HG02943 (cell line): ENCODE data around the gene GPBAR1.
"Not testable (repeated sequence)": the region's sequence is repeated elsewhere in the genome, so short reads cannot be mapped to it uniquely, and the experiment has no call there.

Experiments used
- ATAC-seq: cut with Tn5 transposase; IDR thresholded peaks from one replicate; pipeline ENCODE4 v1.9.1; 2021; ENCODE audit warnings: mild to moderate bottlenecking, low read depth, moderate library complexity; ENCODE audit not compliant: unreplicated experiment

Gene GPBAR1

GRCh38 chr2:218265626-218266025 lies 4.8 kb downstream of the GPBAR1 start:
- no peak for ATAC-seq

- no peak for ATAC-seq
Observed at GRCh38 chr2:218266316-218266979, 5.6 kb downstream of the GPBAR1 start.

GRCh38 chr2:218267259-218267658 lies 6.4 kb downstream of the GPBAR1 start:
- no peak for ATAC-seq

- ATAC-seq: peak; percentile 88
Observed at GRCh38 chr2:218269900-218270720, 9.3 kb downstream of the GPBAR1 start, which contains the start of the genes AAMP and PNKD. Gene AAMP, minus strand, starts transcription at chr2:218270137. Its CDS starts 51 bp downstream, at chr2:218270086. Gene PNKD, plus strand, starts transcription at chr2:218270519. Its CDS starts 17 bp downstream, at chr2:218270536.

- ATAC-seq: no peak
Observed at GRCh38 chr2:218270721-218271486, 10.1 kb downstream of the GPBAR1 start.

- ATAC-seq: no peak
Observed at GRCh38 chr2:218271487-218271797, 10.6 kb downstream of the GPBAR1 start.

- ATAC-seq: no peak
Observed at GRCh38 chr2:218271865-218272530, 11.2 kb downstream of the GPBAR1 start.

GRCh38 chr2:218272531-218273212 lies 11.9 kb downstream of the GPBAR1 start:
- no peak for ATAC-seq

GRCh38 chr2:218273214-218273907 lies 12.5 kb downstream of the GPBAR1 start:
- ATAC-seq: not testable (repeated sequence)

GRCh38 chr2:218273908-218274249 lies 13.1 kb downstream of the GPBAR1 start:
- no peak for ATAC-seq

- no peak for ATAC-seq
Observed at GRCh38 chr2:218274586-218274985, 13.8 kb downstream of the GPBAR1 start.

GRCh38 chr2:218275371-218276072 lies 14.7 kb downstream of the GPBAR1 start:
- no peak for ATAC-seq

- ATAC-seq: no peak
Observed at GRCh38 chr2:218276986-218277755, 16.4 kb downstream of the GPBAR1 start.

GRCh38 chr2:218277921-218278320 lies 17.1 kb downstream of the GPBAR1 start:
- ATAC-seq: no peak

- no peak for ATAC-seq
Observed at GRCh38 chr2:218278531-218279360, 17.9 kb downstream of the GPBAR1 start.

GRCh38 chr2:218280260-218280870 lies 19.6 kb downstream of the GPBAR1 start:
- ATAC-seq: no peak

GRCh38 chr2:218281449-218281848 lies 20.6 kb downstream of the GPBAR1 start:
- ATAC-seq: no peak
